ENCODE data around the gene MYH6. TPM values are rescaled to one million over a fixed set of nuclear protein-coding genes. Genes with fewer than 3 reads are reported as not detected.

Gene MYH6
- total and polyA plus RNA-seq, 2 of the 13 experiments (the other 11 are each of a cell fraction or from before 2014, with no cell fraction given), result 0.01 TPM; not detected in 1

DNA sequence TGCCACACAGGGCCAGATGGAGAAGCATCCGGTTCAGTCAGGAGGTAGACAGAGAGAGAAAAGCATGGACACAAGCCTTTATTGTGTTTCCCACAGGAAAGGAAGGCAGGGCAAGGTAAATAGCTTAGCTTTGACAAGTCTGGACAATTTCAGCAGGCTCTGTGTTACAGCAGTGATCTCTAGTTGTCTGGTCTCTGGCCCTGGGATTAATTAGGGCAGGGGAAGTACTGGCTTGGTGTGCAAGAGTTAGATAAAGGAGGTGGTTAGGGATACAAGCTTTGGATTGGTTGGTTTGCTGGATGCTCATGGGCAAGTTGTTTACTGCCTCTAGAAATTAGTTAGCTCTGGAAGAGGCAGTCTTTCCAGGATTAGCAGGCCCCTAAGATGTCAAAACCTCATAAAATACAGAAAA lies 46.4 kb upstream of the MYH6 start (continued):
- TF ChIP-seq, protein P1, sequence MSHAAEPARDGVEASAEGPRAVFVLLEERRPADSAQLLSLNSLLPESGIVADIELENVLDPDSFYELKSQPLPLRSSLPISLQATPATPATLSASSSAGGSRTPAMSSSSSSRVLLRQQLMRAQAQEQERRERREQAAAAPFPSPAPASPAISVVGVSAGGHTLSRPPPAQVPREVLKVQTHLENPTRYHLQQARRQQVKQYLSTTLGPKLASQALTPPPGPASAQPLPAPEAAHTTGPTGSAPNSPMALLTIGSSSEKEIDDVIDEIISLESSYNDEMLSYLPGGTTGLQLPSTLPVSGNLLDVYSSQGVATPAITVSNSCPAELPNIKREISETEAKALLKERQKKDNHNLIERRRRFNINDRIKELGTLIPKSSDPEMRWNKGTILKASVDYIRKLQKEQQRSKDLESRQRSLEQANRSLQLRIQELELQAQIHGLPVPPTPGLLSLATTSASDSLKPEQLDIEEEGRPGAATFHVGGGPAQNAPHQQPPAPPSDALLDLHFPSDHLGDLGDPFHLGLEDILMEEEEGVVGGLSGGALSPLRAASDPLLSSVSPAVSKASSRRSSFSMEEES (CRISPR knock-in tag; IDR thresholded peaks at IDR 0.05), result peak; percentile 30; the same call in 1 of the 2 replicates
- TF ChIP-seq KLF13 (CRISPR knock-in tag; IDR thresholded peaks at IDR 0.05) (no peak), SOX6 (IDR thresholded peaks at IDR 0.05) (no peak), SOX6 (CRISPR knock-in tag; IDR thresholded peaks at IDR 0.05) (peak; percentile 63; the same call in 1 of the 2 replicates), ZNF83 (CRISPR knock-in tag; IDR thresholded peaks at IDR 0.05; ENCODE audit: borderline replicate concordance) (no peak), KDM3A (CRISPR knock-in tag; IDR thresholded peaks at IDR 0.05; ENCODE audit: low read depth) (0 out of 2 replicates have a peak, but pooled peaks have one; percentile 45), HDAC2 (CRISPR knock-in tag; IDR thresholded peaks at IDR 0.05) (peak; percentile 82), GATAD1 (CRISPR knock-in tag; IDR thresholded peaks at IDR 0.05) (0 out of 2 replicates have a peak, but pooled peaks have one; percentile 42), XRCC5 (optimal IDR thresholded peaks at IDR 0.05; ENCODE audit: low read length) (peak; percentile 45), ZSCAN9 (CRISPR knock-in tag; IDR thresholded peaks at IDR 0.05; ENCODE audit: borderline replicate concordance) (0 out of 2 replicates have a peak, but pooled peaks have one; percentile 35), ZFP1 (CRISPR knock-in tag; IDR thresholded peaks at IDR 0.05) (0 out of 2 replicates have a peak, but pooled peaks have one; percentile 69), PHF21A (CRISPR knock-in tag; IDR thresholded peaks at IDR 0.05) (no peak), NR2F6 (IDR thresholded peaks at IDR 0.05) (no peak), NR2F6 (CRISPR knock-in tag; IDR thresholded peaks at IDR 0.05) (peak; percentile 24; the same call in 1 of the 2 replicates), SAP130 (CRISPR knock-in tag; IDR thresholded peaks at IDR 0.05; ENCODE audit: low read depth) (peak; percentile 80), ZNF614 (CRISPR knock-in tag; IDR thresholded peaks at IDR 0.05; ENCODE audit: borderline replicate concordance) (0 out of 2 replicates have a peak, but pooled peaks have one; percentile 47), REL (CRISPR knock-in tag; conservative IDR thresholded peaks at IDR 0.05) (no peak), PITX1 (CRISPR knock-in tag; IDR thresholded peaks at IDR 0.05) (peak; percentile 39; the same call in 1 of the 2 replicates), ZNF792 (CRISPR knock-in tag; IDR thresholded peaks at IDR 0.05) (0 out of 2 replicates have a peak, but pooled peaks have one; percentile 71), BCL6 (CRISPR knock-in tag; IDR thresholded peaks at IDR 0.05) (peak; percentile 23; the same call in 1 of the 2 replicates), RCOR2 (CRISPR knock-in tag; IDR thresholded peaks at IDR 0.05) (peak; percentile 75; the same call in 1 of the 2 replicates), ZNF788 (CRISPR knock-in tag; IDR thresholded peaks at IDR 0.05; ENCODE audit: borderline replicate concordance) (peak; percentile 33; the same call in 1 of the 2 replicates), FOXA3 (CRISPR knock-in tag; IDR thresholded peaks at IDR 0.05) (peak; percentile 85), TRIM24 (CRISPR knock-in tag; IDR thresholded peaks at IDR 0.05) (no peak), ZNF335 (CRISPR knock-in tag; IDR thresholded peaks at IDR 0.05) (no peak; the same call in 1 of the 2 replicates), ELF3 (CRISPR knock-in tag; IDR thresholded peaks at IDR 0.05) (peak; percentile 66; the same call in 1 of the 2 replicates), YEATS2 (CRISPR knock-in tag; IDR thresholded peaks at IDR 0.05; ENCODE audit: borderline replicate concordance) (peak; percentile 15; the same call in 1 of the 2 replicates)
- TF ChIP-seq, protein P2, sequence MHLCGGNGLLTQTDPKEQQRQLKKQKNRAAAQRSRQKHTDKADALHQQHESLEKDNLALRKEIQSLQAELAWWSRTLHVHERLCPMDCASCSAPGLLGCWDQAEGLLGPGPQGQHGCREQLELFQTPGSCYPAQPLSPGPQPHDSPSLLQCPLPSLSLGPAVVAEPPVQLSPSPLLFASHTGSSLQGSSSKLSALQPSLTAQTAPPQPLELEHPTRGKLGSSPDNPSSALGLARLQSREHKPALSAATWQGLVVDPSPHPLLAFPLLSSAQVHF (CRISPR knock-in tag; IDR thresholded peaks at IDR 0.05), result no peak
- TF ChIP-seq, protein P3, sequence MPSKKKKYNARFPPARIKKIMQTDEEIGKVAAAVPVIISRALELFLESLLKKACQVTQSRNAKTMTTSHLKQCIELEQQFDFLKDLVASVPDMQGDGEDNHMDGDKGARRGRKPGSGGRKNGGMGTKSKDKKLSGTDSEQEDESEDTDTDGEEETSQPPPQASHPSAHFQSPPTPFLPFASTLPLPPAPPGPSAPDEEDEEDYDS (CRISPR knock-in tag; IDR thresholded peaks at IDR 0.05), result peak; percentile 65
- TF ChIP-seq, protein P4, sequence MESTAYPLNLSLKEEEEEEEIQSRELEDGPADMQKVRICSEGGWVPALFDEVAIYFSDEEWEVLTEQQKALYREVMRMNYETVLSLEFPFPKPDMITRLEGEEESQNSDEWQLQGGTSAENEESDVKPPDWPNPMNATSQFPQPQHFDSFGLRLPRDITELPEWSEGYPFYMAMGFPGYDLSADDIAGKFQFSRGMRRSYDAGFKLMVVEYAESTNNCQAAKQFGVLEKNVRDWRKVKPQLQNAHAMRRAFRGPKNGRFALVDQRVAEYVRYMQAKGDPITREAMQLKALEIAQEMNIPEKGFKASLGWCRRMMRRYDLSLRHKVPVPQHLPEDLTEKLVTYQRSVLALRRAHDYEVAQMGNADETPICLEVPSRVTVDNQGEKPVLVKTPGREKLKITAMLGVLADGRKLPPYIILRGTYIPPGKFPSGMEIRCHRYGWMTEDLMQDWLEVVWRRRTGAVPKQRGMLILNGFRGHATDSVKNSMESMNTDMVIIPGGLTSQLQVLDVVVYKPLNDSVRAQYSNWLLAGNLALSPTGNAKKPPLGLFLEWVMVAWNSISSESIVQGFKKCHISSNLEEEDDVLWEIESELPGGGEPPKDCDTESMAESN (CRISPR knock-in tag; conservative IDR thresholded peaks at IDR 0.05), result no peak
- TF ChIP-seq, protein P5, sequence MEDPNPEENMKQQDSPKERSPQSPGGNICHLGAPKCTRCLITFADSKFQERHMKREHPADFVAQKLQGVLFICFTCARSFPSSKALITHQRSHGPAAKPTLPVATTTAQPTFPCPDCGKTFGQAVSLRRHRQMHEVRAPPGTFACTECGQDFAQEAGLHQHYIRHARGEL (CRISPR knock-in tag; IDR thresholded peaks at IDR 0.05), result no peak
